ENCODE data around the gene TGFBR2.

TGFBR2 gene

GRCh38 chr3:30585654-30586053 lies 20.7 kb upstream of the TGFBR2 start:
- no peak overlapping the region for H3K9ac ChIP-seq (ENCODE audit: low read depth, low read length)
- 92% methylated on average over 4 of the region's 4 CpGs for WGBS
- H3K27me3 ChIP-seq (ENCODE audit: insufficient read depth, low read length) = no peaks in the 10 kb centered on the region
- H3K4me3 ChIP-seq (ENCODE audit: low read length) = no peak overlapping the region
- H3K36me3 ChIP-seq (ENCODE audit: insufficient read depth, low read length) = no peaks in the 10 kb centered on the region
- H3K9me3 ChIP-seq (ENCODE audit: insufficient read depth, low read depth, low read length) = no peaks in the 10 kb centered on the region
- peaks cover 11% of the 10 kb centered on the region; the same call in 1 of the 2 replicates for H3K4me1 ChIP-seq (ENCODE audit: insufficient read depth, low read length)
- no peak overlapping the region for H3K27ac ChIP-seq (ENCODE audit: low read depth, low read length)

- peaks cover 8% of the 10 kb centered on the region; the same call in 1 of the 2 replicates for H3K4me1 ChIP-seq (ENCODE audit: insufficient read depth, low read length)
- H3K4me3 ChIP-seq (ENCODE audit: low read length) = no peak overlapping the region
- H3K27ac ChIP-seq (ENCODE audit: low read depth, low read length) = no peak overlapping the region
- WGBS = 84% methylated on average over 4 of the region's 4 CpGs
- no peaks in the 10 kb centered on the region for H3K9me3 ChIP-seq (ENCODE audit: insufficient read depth, low read depth, low read length)
- no peak overlapping the region for H3K9ac ChIP-seq (ENCODE audit: low read depth, low read length)
- H3K27me3 ChIP-seq (ENCODE audit: insufficient read depth, low read length) = no peaks in the 10 kb centered on the region
- no peaks in the 10 kb centered on the region for H3K36me3 ChIP-seq (ENCODE audit: insufficient read depth, low read length)
Measured at GRCh38 chr3:30586096-30586805, 20.1 kb upstream of the TGFBR2 start.

GRCh38 chr3:30586806-30587486 lies 19.5 kb upstream of the TGFBR2 start:
- WGBS = 92% methylated on average over 4 of the region's 4 CpGs
- H3K9ac ChIP-seq (ENCODE audit: low read depth, low read length) = no peak overlapping the region
- H3K4me3 ChIP-seq (ENCODE audit: low read length) = no peak overlapping the region
- H3K9me3 ChIP-seq (ENCODE audit: insufficient read depth, low read depth, low read length) = no peaks in the 10 kb centered on the region
- H3K27me3 ChIP-seq (ENCODE audit: insufficient read depth, low read length) = no peaks in the 10 kb centered on the region
- 0 out of 2 replicates have a peak, but pooled peaks cover 2% of the 10 kb centered on the region for H3K4me1 ChIP-seq (ENCODE audit: insufficient read depth, low read length)
- H3K27ac ChIP-seq (ENCODE audit: low read depth, low read length) = no peak overlapping the region
- H3K36me3 ChIP-seq (ENCODE audit: insufficient read depth, low read length) = no peaks in the 10 kb centered on the region

DNA sequence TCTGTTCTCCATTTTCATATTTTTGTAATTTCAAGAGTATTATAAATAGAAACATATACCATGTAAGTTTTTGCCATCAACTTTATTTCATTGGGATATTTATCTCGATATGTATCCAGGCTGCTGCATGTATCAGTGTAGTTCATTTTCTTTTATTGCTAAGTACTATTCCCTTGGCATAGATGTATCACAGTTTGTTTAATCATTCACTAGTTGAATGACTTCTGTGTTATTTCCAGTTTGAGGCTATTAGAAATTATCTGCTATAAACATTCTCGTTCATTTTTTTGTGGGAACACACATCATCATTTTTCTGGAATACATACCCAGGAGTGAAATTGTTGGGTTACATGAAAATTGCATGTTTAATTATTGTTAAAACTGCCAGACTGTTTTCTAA lies 18.5 kb upstream of the TGFBR2 start:
- Histone ChIP-seq H3K27me3 (ENCODE audit: insufficient read depth, low read length) (no peaks in the 10 kb centered on the region), H3K36me3 (ENCODE audit: insufficient read depth, low read length) (no peaks in the 10 kb centered on the region), H3K4me3 (ENCODE audit: low read length) (no peak overlapping the region), H3K27ac (ENCODE audit: low read depth, low read length) (no peak overlapping the region), H3K4me1 (ENCODE audit: insufficient read depth, low read length) (no peaks in the 10 kb centered on the region), H3K9me3 (ENCODE audit: insufficient read depth, low read depth, low read length) (no peaks in the 10 kb centered on the region), H3K9ac (ENCODE audit: low read depth, low read length) (no peak overlapping the region)
- WGBS = no CpG with 5 or more reads among the region's 2 CpGs

DNA sequence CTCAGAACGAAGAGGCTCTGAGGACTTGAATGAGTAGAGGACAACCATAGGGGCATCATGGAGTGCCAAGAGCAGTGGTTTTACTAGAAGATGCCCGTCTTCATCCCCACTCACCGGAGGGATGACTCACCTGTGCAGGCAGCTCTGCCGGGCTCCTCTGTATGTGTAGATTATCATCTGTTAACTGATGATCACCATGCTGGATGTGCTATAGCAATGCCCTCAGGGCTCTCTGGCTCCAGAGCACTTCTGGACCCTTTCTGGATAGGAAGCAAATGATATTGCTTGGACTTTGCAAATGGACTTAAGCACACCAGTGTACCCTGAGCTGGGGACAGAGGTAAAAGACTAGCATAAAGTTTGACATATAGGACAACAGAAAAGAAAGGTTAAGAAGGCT lies 10.2 kb upstream of the TGFBR2 start:
- H3K36me3 ChIP-seq (ENCODE audit: insufficient read depth, low read length) = no peaks in the 10 kb centered on the region
- H3K27ac ChIP-seq (ENCODE audit: low read depth, low read length) = no peak overlapping the region
- no peaks in the 10 kb centered on the region for H3K9me3 ChIP-seq (ENCODE audit: insufficient read depth, low read depth, low read length)
- H3K27me3 ChIP-seq (ENCODE audit: insufficient read depth, low read length) = no peaks in the 10 kb centered on the region
- no peak overlapping the region for H3K9ac ChIP-seq (ENCODE audit: low read depth, low read length)
- no peak overlapping the region for H3K4me3 ChIP-seq (ENCODE audit: low read length)
- H3K4me1 ChIP-seq (ENCODE audit: insufficient read depth, low read length) = no peaks in the 10 kb centered on the region
- 92% methylated on average over 4 of the region's 4 CpGs for WGBS

GRCh38 chr3:30597131-30597768 lies 9.2 kb upstream of the TGFBR2 start:
- Histone ChIP-seq H3K9ac (ENCODE audit: low read depth, low read length) (no peak overlapping the region), H3K4me3 (ENCODE audit: low read length) (no peak overlapping the region), H3K4me1 (ENCODE audit: insufficient read depth, low read length) (no peaks in the 10 kb centered on the region), H3K9me3 (ENCODE audit: insufficient read depth, low read depth, low read length) (no peaks in the 10 kb centered on the region), H3K27ac (ENCODE audit: low read depth, low read length) (no peak overlapping the region), H3K27me3 (ENCODE audit: insufficient read depth, low read length) (no peaks in the 10 kb centered on the region), H3K36me3 (ENCODE audit: insufficient read depth, low read length) (no peaks in the 10 kb centered on the region)
- WGBS = 93% methylated on average over 1 of the region's 1 CpG

- Histone ChIP-seq H3K4me1 (ENCODE audit: insufficient read depth, low read length) (no peaks in the 10 kb centered on the region), H3K9ac (ENCODE audit: low read depth, low read length) (no peak overlapping the region), H3K27me3 (ENCODE audit: insufficient read depth, low read length) (no peaks in the 10 kb centered on the region), H3K27ac (ENCODE audit: low read depth, low read length) (no peak overlapping the region), H3K36me3 (ENCODE audit: insufficient read depth, low read length) (no peaks in the 10 kb centered on the region), H3K4me3 (ENCODE audit: low read length) (no peak overlapping the region), H3K9me3 (ENCODE audit: insufficient read depth, low read depth, low read length) (no peaks in the 10 kb centered on the region)
Measured at GRCh38 chr3:30597769-30598134, 8.6 kb upstream of the TGFBR2 start.

GRCh38 chr3:30598668-30599545 lies 7.5 kb upstream of the TGFBR2 start:
- Histone ChIP-seq H3K4me1 (ENCODE audit: insufficient read depth, low read length) (no peaks in the 10 kb centered on the region), H3K27ac (ENCODE audit: low read depth, low read length) (no peak overlapping the region), H3K4me3 (ENCODE audit: low read length) (no peak overlapping the region), H3K9ac (ENCODE audit: low read depth, low read length) (no peak overlapping the region), H3K27me3 (ENCODE audit: insufficient read depth, low read length) (no peaks in the 10 kb centered on the region), H3K36me3 (ENCODE audit: insufficient read depth, low read length) (no peaks in the 10 kb centered on the region), H3K9me3 (ENCODE audit: insufficient read depth, low read depth, low read length) (no peaks in the 10 kb centered on the region)
- 81% methylated on average over 2 of the region's 3 CpGs for WGBS

DNA sequence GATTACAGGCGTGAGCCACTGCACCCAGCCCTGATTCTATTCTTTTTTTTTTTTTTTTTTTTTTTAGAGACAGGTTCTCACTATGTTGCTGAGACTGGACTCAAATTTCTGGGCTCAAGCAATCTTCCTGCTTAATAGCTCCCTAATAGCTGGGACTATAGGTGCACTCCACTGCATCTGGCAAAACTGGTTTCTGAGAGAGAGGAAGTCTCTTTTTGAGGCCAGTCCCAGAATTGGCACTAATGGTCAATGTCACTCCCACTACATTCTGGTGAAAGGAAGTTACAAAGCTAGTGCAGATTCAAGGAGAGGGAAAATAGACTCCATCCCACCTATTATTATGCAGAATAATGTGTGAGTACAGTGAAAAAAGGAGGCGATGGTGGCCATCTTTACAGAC lies 5.8 kb upstream of the TGFBR2 start:
- peaks cover 3% of the 10 kb centered on the region for H3K4me1 ChIP-seq (ENCODE audit: insufficient read depth, low read length)
- WGBS = 100% methylated on average over 1 of the region's 2 CpGs
- no peaks in the 10 kb centered on the region for H3K9me3 ChIP-seq (ENCODE audit: insufficient read depth, low read depth, low read length)
- H3K27me3 ChIP-seq (ENCODE audit: insufficient read depth, low read length) = peaks cover 14% of the 10 kb centered on the region; the same call in 1 of the 2 replicates
- H3K27ac ChIP-seq (ENCODE audit: low read depth, low read length) = no peak overlapping the region
- no peak overlapping the region for H3K4me3 ChIP-seq (ENCODE audit: low read length)
- H3K36me3 ChIP-seq (ENCODE audit: insufficient read depth, low read length) = no peaks in the 10 kb centered on the region
- no peak overlapping the region for H3K9ac ChIP-seq (ENCODE audit: low read depth, low read length)

- H3K27me3 ChIP-seq (ENCODE audit: insufficient read depth, low read length) = peaks cover 19% of the 10 kb centered on the region; the same call in 1 of the 2 replicates
- no peaks in the 10 kb centered on the region for H3K9me3 ChIP-seq (ENCODE audit: insufficient read depth, low read depth, low read length)
- no peaks in the 10 kb centered on the region for H3K36me3 ChIP-seq (ENCODE audit: insufficient read depth, low read length)
- H3K4me1 ChIP-seq (ENCODE audit: insufficient read depth, low read length) = peaks cover 8% of the 10 kb centered on the region
- H3K9ac ChIP-seq (ENCODE audit: low read depth, low read length) = no peak overlapping the region
- no peak overlapping the region for H3K4me3 ChIP-seq (ENCODE audit: low read length)
- WGBS = 83% methylated on average over 1 of the region's 4 CpGs
- H3K27ac ChIP-seq (ENCODE audit: low read depth, low read length) = no peak overlapping the region
Measured at GRCh38 chr3:30602946-30603345, 3.5 kb upstream of the TGFBR2 start.

GRCh38 chr3:30604093-30604492 lies 2.3 kb upstream of the TGFBR2 start:
- H3K4me3 ChIP-seq (ENCODE audit: low read length) = no peak overlapping the region
- H3K27ac ChIP-seq (ENCODE audit: low read depth, low read length) = no peak overlapping the region
- peaks cover 11% of the 10 kb centered on the region for H3K4me1 ChIP-seq (ENCODE audit: insufficient read depth, low read length)
- no peaks in the 10 kb centered on the region for H3K36me3 ChIP-seq (ENCODE audit: insufficient read depth, low read length)
- peaks cover 19% of the 10 kb centered on the region; the same call in 1 of the 2 replicates for H3K27me3 ChIP-seq (ENCODE audit: insufficient read depth, low read length)
- 97% methylated on average over 2 of the region's 3 CpGs for WGBS
- H3K9ac ChIP-seq (ENCODE audit: low read depth, low read length) = no peak overlapping the region
- H3K9me3 ChIP-seq (ENCODE audit: insufficient read depth, low read depth, low read length) = no peaks in the 10 kb centered on the region
